Endodermal cell (in vitro differentiated cells): ENCODE measurements around the gene RGS7. TPM values are rescaled to one million over a fixed set of nuclear protein-coding genes. Genes with fewer than 3 reads are reported as not detected.

ENCODE experiments used
- DNase-seq: peaks from one replicate; pipeline ENCODE4 v3.0.0-alpha.2; 2017
- H3K27ac ChIP-seq: 2 replicates; pipeline ENCODE4 v1.5.1; 2013; ENCODE audit warnings: mild to moderate bottlenecking, low read depth, low read length, moderate library complexity
- H3K27me3 ChIP-seq: 2 replicates; pipeline ENCODE4 v1.6.1; 2013; ENCODE audit warnings: mild to moderate bottlenecking, low read length, moderate library complexity; ENCODE audit not compliant: insufficient read depth, control insufficient read depth, poor library complexity, severe bottlenecking
- H3K36me3 ChIP-seq: 2 replicates; pipeline ENCODE4 v1.7.0; 2013; ENCODE audit warnings: mild to moderate bottlenecking, low read length, moderate library complexity; ENCODE audit not compliant: control insufficient read depth, insufficient read depth
- H3K4me1 ChIP-seq: one replicate; pipeline ENCODE4 v1.7.0; 2013; ENCODE audit warnings: low read length; ENCODE audit not compliant: control insufficient read depth, insufficient read depth
- H3K4me3 ChIP-seq: 2 replicates; pipeline ENCODE4 v1.5.1; 2013; ENCODE audit warnings: mild to moderate bottlenecking, low read length, moderate library complexity
- H3K9ac ChIP-seq: 2 replicates; pipeline ENCODE4 v1.6.1; 2013; ENCODE audit warnings: mild to moderate bottlenecking, low read length, moderate library complexity; ENCODE audit not compliant: poor library complexity, severe bottlenecking; ENCODE audit errors: extremely low read depth
- H3K9me3 ChIP-seq: 2 replicates; pipeline ENCODE4 v1.6.1; 2013; ENCODE audit warnings: mild to moderate bottlenecking, low read length, moderate library complexity; ENCODE audit not compliant: control insufficient read depth
- H3K27ac Mint-ChIP-seq: 2 replicates; pipeline ENCODE4 v1.8.0; 2020; ENCODE audit warnings: mixed read lengths
- H3K27me3 Mint-ChIP-seq: 2 replicates; pipeline ENCODE4 v1.8.0; 2021; ENCODE audit warnings: mild to moderate bottlenecking, mixed read lengths; ENCODE audit not compliant: insufficient read depth
- H3K36me3 Mint-ChIP-seq: 2 replicates; pipeline ENCODE4 v1.8.0; 2020; ENCODE audit warnings: low read depth, mixed read lengths
- H3K4me1 Mint-ChIP-seq: 2 replicates; pipeline ENCODE4 v1.8.0; 2020; ENCODE audit warnings: mixed read lengths
- H3K4me3 Mint-ChIP-seq: 2 replicates; pipeline ENCODE4 v1.8.0; 2020; ENCODE audit warnings: mild to moderate bottlenecking, moderate library complexity, mixed read lengths
- H3K9me3 Mint-ChIP-seq: 2 replicates; pipeline ENCODE4 v1.8.0; 2020; ENCODE audit warnings: mild to moderate bottlenecking, mixed read lengths
- WGBS, 2 experiments: methylation state at CpG; one replicate each; pipeline versions ENCODE4 v1.1.5 to v1.1.7; 2013; ENCODE audit warnings: missing lambda C conversion rate in 2 of 2, mixed read lengths in 1 of 2; ENCODE audit not compliant: insufficient coverage in 1 of 2, insufficient read length in 1 of 2; 5-methylcytosine and 5-hydroxymethylcytosine counted together
- total RNA-seq, 2 donors: library from RNA; stranded (reverse); fragmentation: NEBNext Ultra II Directional in 1 of 2; extraction: Animal tissue kit (Norgen Biotek cat#: 25700) in 1 of 2; gene quantifications; 2 replicates in 1 of 2; 3 replicates in 1 of 2; pipeline ENCODE4 v1.2.1, GENCODE V29; 2021
- TF ChIP-seq, protein P1 (sequence below): fragments of 200-600 bp; sonication (generic); conservative IDR thresholded peaks from 2 replicates; pipeline ENCODE4 v1.5.0; 2021; ENCODE audit warnings: antibody characterized with exemption, mild to moderate bottlenecking

The RGS7 gene
- total RNA-seq, 2 donors from 2014 or later, result 1.0 to 1.1 TPM

DNA sequence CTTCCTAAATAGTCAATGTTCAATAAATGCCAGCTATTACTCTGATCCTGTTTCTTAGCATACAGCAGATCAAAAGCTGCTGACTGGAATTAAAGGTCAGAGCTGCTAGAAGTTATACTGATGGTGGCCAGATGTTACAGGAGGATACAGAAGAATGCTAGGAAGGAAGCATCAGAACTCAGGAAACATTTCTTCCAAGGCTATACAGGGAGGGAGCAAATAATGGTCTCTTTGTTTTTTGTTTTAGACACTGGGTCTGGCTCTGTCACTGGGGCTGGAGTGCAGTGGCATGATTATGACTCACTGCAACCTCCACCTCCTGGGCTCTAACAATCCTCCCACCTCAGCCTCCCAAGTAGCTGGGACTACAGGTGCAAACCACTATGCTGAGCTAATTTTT, 175.5 kb downstream of the RGS7 start:
- no peak overlapping the region for H3K27ac ChIP-seq
- TF ChIP-seq, protein P1, sequence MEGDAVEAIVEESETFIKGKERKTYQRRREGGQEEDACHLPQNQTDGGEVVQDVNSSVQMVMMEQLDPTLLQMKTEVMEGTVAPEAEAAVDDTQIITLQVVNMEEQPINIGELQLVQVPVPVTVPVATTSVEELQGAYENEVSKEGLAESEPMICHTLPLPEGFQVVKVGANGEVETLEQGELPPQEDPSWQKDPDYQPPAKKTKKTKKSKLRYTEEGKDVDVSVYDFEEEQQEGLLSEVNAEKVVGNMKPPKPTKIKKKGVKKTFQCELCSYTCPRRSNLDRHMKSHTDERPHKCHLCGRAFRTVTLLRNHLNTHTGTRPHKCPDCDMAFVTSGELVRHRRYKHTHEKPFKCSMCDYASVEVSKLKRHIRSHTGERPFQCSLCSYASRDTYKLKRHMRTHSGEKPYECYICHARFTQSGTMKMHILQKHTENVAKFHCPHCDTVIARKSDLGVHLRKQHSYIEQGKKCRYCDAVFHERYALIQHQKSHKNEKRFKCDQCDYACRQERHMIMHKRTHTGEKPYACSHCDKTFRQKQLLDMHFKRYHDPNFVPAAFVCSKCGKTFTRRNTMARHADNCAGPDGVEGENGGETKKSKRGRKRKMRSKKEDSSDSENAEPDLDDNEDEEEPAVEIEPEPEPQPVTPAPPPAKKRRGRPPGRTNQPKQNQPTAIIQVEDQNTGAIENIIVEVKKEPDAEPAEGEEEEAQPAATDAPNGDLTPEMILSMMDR, result no peak
- Mint-ChIP-seq H3K36me3 (no peaks in the 10 kb centered on the region), H3K27ac (no peak overlapping the region), H3K4me1 (peaks cover 5% of the 10 kb centered on the region), H3K4me3 (no peak overlapping the region), H3K9me3 (no peaks in the 10 kb centered on the region), H3K27me3 (peaks cover 7% of the 10 kb centered on the region)
- DNase-seq, result no peak
- no peak overlapping the region for H3K4me3 ChIP-seq
- H3K9ac ChIP-seq, result no peak overlapping the region
- peaks cover 18% of the 10 kb centered on the region for H3K27me3 ChIP-seq
- no peaks in the 10 kb centered on the region for H3K4me1 ChIP-seq
- no peaks in the 10 kb centered on the region for H3K36me3 ChIP-seq
- H3K9me3 ChIP-seq, result no peaks in the 10 kb centered on the region

DNA sequence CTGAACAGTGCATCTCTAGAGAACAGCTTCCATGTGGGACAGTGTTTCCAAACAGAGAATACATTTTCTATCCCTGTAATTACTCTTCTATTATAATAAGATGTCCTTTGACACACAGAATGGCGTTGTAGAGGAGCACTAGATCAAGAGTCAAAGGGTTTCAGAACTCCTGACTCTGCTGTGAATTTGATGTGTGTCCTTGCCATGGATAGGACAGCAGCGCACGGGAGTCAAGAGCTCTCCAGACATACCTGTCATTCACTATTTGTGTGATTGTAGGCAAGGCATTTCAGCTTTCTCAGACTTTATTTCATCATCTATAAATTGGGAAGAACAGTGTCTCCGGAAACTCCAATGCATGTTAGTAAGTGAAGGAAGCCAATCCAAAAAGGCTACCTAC, 176.4 kb downstream of the RGS7 start:
- Histone ChIP-seq H3K36me3 (no peaks in the 10 kb centered on the region), H3K27me3 (peaks cover 27% of the 10 kb centered on the region), H3K27ac (no peak overlapping the region), H3K4me3 (no peak overlapping the region), H3K4me1 (no peaks in the 10 kb centered on the region), H3K9ac (no peak overlapping the region), H3K9me3 (no peaks in the 10 kb centered on the region)
- H3K27me3 Mint-ChIP-seq, result peaks cover 12% of the 10 kb centered on the region
- TF ChIP-seq, protein P1, result no peak
- WGBS, 2 experiments, result 99 to 100% methylated on average over 2 to 4 of the region's 4 CpGs
- no peaks in the 10 kb centered on the region for H3K36me3 Mint-ChIP-seq
- H3K4me3 Mint-ChIP-seq, result no peak overlapping the region
- no peaks in the 10 kb centered on the region for H3K9me3 Mint-ChIP-seq
- DNase-seq, result no peak
- H3K4me1 Mint-ChIP-seq, result peaks cover 5% of the 10 kb centered on the region
- H3K27ac Mint-ChIP-seq, result no peak overlapping the region

DNA sequence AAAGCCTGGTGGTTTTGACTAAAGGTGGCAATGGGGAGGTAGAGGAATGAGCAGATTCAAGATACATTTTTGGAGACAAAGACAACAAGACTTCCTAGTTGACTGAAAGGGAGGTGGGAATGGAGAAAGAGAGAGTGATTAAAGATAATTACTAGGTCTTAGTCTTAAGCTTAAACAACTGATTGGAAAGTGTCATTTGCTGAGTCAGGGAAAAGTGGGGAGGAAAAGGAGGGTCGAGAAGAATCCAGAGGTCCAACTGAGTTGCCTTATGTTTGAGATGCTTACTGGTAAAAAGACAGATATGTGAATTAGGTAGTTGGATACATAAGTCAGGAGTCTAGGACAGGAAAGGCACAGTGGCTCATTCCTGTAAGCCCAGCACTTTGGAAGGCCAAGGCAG, 179.3 kb downstream of the RGS7 start:
- H3K4me3 Mint-ChIP-seq, result no peak overlapping the region
- 75 to 90% methylated on average over 1 of the region's 1 CpG for WGBS, 2 experiments
- Histone ChIP-seq H3K27ac (no peak overlapping the region), H3K4me3 (no peak overlapping the region), H3K36me3 (no peaks in the 10 kb centered on the region), H3K4me1 (no peaks in the 10 kb centered on the region), H3K27me3 (peaks cover 50% of the 10 kb centered on the region), H3K9me3 (no peaks in the 10 kb centered on the region), H3K9ac (no peak overlapping the region)
- H3K27ac Mint-ChIP-seq, result no peak overlapping the region
- TF ChIP-seq, protein P1, result no peak
- no peaks in the 10 kb centered on the region for H3K36me3 Mint-ChIP-seq
- H3K9me3 Mint-ChIP-seq, result no peaks in the 10 kb centered on the region
- H3K27me3 Mint-ChIP-seq, result peaks cover 15% of the 10 kb centered on the region
- no peak for DNase-seq
- peaks cover 5% of the 10 kb centered on the region for H3K4me1 Mint-ChIP-seq
